Measurements from ENCODE around the gene CLSTN1. TPM values are rescaled to one million over a fixed set of nuclear protein-coding genes. Genes with fewer than 3 reads are reported as not detected.

The CLSTN1 gene
- total RNA-seq, 1 experiment from 2014 or later, result 38.5 TPM

- no peak for DNase-seq (ENCODE audit: low read depth, low spot score)
- in situ Hi-C loops (cut with HindIII; ENCODE audit: low pct_unique_long_range_greater_than_20kb, low sequenced_read_pairs), result no loop called here
Observed at GRCh38 chr1:9855186-9855585, 31.4 kb upstream of the CLSTN1 start.

- DNase-seq (ENCODE audit: low read depth, low spot score), result no peak
- in situ Hi-C loops (cut with HindIII; ENCODE audit: low pct_unique_long_range_greater_than_20kb, low sequenced_read_pairs), result no loop called here
Observed at GRCh38 chr1:9853249-9853595, 29.5 kb upstream of the CLSTN1 start.

- DNase-seq (ENCODE audit: low read depth, low spot score), result no peak
- in situ Hi-C loops (cut with HindIII; ENCODE audit: low pct_unique_long_range_greater_than_20kb, low sequenced_read_pairs), result no loop called here
Observed at GRCh38 chr1:9852410-9853248, 28.9 kb upstream of the CLSTN1 start.

GRCh38 chr1:9852004-9852403 is 28.2 kb upstream of the CLSTN1 start:
- in situ Hi-C loops (cut with HindIII; ENCODE audit: low pct_unique_long_range_greater_than_20kb, low sequenced_read_pairs), result no loop called here
- DNase-seq (ENCODE audit: low read depth, low spot score), result no peak

GRCh38 chr1:9850442-9851162 is 26.8 kb upstream of the CLSTN1 start:
- DNase-seq (ENCODE audit: low read depth, low spot score), result no peak
- in situ Hi-C loops (cut with HindIII; ENCODE audit: low pct_unique_long_range_greater_than_20kb, low sequenced_read_pairs), result no loop called here

- in situ Hi-C loops (cut with HindIII; ENCODE audit: low pct_unique_long_range_greater_than_20kb, low sequenced_read_pairs), result no loop called here
- peak; percentile 16 for DNase-seq (ENCODE audit: low read depth, low spot score)
Observed at GRCh38 chr1:9849691-9850441, 26.1 kb upstream of the CLSTN1 start.

GRCh38 chr1:9848022-9848421 is 24.3 kb upstream of the CLSTN1 start:
- DNase-seq (ENCODE audit: low read depth, low spot score), result no peak
- in situ Hi-C loops (cut with HindIII; ENCODE audit: low pct_unique_long_range_greater_than_20kb, low sequenced_read_pairs), result no loop called here

GRCh38 chr1:9847269-9847668 is 23.5 kb upstream of the CLSTN1 start:
- in situ Hi-C loops (cut with HindIII; ENCODE audit: low pct_unique_long_range_greater_than_20kb, low sequenced_read_pairs), result no loop called here
- no peak for DNase-seq (ENCODE audit: low read depth, low spot score)

GRCh38 chr1:9846611-9847171 is 22.9 kb upstream of the CLSTN1 start:
- in situ Hi-C loops (cut with HindIII; ENCODE audit: low pct_unique_long_range_greater_than_20kb, low sequenced_read_pairs), result no loop called here
- no peak for DNase-seq (ENCODE audit: low read depth, low spot score)

- DNase-seq (ENCODE audit: low read depth, low spot score), result no peak
- in situ Hi-C loops (cut with HindIII; ENCODE audit: low pct_unique_long_range_greater_than_20kb, low sequenced_read_pairs), result no loop called here
Observed at GRCh38 chr1:9845914-9846313, 22.1 kb upstream of the CLSTN1 start.

GRCh38 chr1:9844756-9845155 is 21.0 kb upstream of the CLSTN1 start:
- no peak for DNase-seq (ENCODE audit: low read depth, low spot score)
- in situ Hi-C loops (cut with HindIII; ENCODE audit: low pct_unique_long_range_greater_than_20kb, low sequenced_read_pairs), result no loop called here

- no peak for DNase-seq (ENCODE audit: low read depth, low spot score)
- in situ Hi-C loops (cut with HindIII; ENCODE audit: low pct_unique_long_range_greater_than_20kb, low sequenced_read_pairs), result no loop called here
Observed at GRCh38 chr1:9844106-9844505, 20.3 kb upstream of the CLSTN1 start.

GRCh38 chr1:9843576-9843945 is 19.8 kb upstream of the CLSTN1 start:
- in situ Hi-C loops (cut with HindIII; ENCODE audit: low pct_unique_long_range_greater_than_20kb, low sequenced_read_pairs), result no loop called here
- DNase-seq (ENCODE audit: low read depth, low spot score), result no peak

GRCh38 chr1:9842781-9843575 is 19.2 kb upstream of the CLSTN1 start:
- no peak for DNase-seq (ENCODE audit: low read depth, low spot score)
- in situ Hi-C loops (cut with HindIII; ENCODE audit: low pct_unique_long_range_greater_than_20kb, low sequenced_read_pairs), result no loop called here

- DNase-seq (ENCODE audit: low read depth, low spot score), result no peak
- in situ Hi-C loops (cut with HindIII; ENCODE audit: low pct_unique_long_range_greater_than_20kb, low sequenced_read_pairs), result no loop called here
Observed at GRCh38 chr1:9842073-9842711, 18.4 kb upstream of the CLSTN1 start.

GRCh38 chr1:9841460-9841859 is 17.7 kb upstream of the CLSTN1 start:
- in situ Hi-C loops (cut with HindIII; ENCODE audit: low pct_unique_long_range_greater_than_20kb, low sequenced_read_pairs), result no loop called here

GRCh38 chr1:9840176-9840575 is 16.4 kb upstream of the CLSTN1 start:
- DNase-seq (ENCODE audit: low read depth, low spot score), result no peak
- in situ Hi-C loops (cut with HindIII; ENCODE audit: low pct_unique_long_range_greater_than_20kb, low sequenced_read_pairs), result no loop called here

More at GRCh38 chr1:9841460-9841859, 17.7 kb upstream of the CLSTN1 start:
- no peak for DNase-seq (ENCODE audit: low read depth, low spot score)

Data from SK-MEL-5 (cell line).